Germinal center (tissue), 1 donor: ENCODE measurements around the gene ADGB.
A peak's percentile ranks its signal among the peaks of the same experiment; 100 is the strongest.
"Not testable (repeated sequence)": the region's sequence is repeated elsewhere in the genome, so short reads cannot be mapped to it uniquely, and the experiment has no call there.

Experiments
- DNase-seq: peaks from one replicate; pipeline ENCODE4 v3.0.0; 2012; ENCODE audit warnings: mixed read lengths, low spot score

ADGB gene

DNA sequence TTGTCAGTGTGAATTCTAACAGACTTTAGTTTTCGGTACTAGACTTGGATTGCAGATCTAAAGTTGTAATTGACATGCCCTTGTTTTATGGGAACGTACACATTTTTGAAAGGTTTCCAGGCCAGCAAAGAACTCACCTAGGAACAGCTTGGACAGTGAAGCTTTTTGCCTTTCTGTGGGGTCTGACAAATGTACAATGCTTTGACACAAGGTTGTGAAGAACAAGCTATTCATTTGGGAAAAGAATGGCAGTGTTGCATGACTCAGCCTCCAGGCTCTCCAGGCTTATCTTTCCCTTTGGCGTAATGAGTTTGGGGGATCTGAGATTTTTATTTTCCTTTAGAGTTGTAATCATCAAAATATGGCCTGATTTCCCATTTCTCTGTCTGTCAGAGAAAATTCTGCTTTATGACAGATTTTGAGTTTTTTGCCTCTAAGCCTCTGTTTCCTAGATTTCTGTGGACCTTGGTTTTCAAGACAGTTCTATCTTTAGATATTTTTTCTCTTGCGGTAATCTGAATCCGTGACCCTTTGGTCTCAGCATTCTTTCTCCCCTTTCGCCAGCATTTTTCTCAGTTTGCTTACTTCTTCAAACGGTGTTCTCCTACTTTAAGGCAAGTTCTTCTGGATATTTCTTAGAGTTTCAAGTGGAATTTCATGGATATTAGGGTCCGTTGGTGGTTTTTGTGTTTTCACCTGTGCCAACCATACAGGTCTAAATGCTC, 221.0 kb downstream of the ADGB start:
- no peak for DNase-seq

DNA sequence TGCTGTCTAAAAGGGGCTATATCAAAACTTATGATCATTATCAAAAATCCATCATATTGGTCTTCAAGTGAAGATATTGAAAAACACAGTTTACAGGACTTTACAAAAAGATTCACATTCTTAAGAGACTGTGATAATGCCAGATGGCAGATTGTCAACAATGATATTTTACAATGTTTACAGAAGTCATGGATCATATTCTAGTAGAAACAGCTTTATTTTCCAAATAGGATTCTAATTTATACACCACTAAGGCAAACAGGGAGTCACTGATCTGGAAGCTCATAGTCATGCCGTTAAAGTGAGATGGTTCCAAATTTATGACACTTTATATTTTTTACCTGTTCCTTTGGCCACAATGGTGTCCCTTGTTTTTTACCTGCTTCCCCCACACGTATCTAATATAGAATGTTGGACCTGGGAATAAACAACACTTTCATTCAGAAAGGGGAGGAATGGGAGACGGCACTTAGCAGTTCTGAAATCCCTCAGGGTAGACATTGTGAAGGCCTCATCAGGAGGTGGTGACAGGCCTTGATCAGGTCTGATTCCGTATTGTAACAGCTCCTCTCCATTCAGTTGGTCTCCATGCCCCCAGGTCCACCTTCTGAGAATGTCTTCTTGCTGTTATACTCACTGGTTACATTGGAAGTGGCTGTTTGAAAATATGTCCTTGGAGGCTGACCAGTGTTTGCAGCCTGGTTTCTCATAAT, 228.6 kb downstream of the ADGB start:
- DNase-seq = no peak

DNA sequence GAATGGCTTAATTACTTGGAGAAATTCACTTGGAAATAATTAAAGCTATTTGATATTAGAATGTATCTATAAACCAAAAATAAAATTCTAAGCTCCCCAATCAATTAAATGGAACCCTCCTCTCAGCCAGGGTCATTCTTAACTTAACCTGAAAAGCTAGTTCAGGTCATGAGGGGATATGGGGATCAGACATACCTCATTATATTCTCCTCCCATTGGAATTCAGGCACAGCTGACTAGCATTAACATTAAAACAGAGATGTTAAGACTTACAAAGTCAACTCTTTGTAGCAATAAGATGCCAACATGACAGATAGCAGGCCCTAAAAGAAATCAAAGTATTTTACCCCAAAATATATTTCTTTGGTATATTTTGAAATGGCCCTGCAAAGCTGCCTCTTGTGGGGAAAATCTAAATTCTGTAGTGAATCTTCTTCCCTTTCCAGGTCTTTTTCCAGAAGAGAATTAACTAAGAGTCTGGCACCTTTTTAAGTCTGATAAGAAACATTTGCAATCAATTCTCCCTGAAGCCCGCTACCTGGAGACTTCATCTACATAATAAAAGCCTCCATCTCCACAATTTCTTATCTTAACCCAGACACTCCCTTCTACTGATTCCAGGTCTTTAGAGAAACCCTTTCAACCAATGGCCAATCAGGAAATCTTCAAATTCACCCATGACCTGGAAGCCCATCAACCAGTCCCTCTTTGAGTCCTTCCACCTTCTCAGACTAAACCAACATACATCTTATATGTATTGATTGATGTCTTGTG, 231.2 kb downstream of the ADGB start:
- no peak for DNase-seq

DNA sequence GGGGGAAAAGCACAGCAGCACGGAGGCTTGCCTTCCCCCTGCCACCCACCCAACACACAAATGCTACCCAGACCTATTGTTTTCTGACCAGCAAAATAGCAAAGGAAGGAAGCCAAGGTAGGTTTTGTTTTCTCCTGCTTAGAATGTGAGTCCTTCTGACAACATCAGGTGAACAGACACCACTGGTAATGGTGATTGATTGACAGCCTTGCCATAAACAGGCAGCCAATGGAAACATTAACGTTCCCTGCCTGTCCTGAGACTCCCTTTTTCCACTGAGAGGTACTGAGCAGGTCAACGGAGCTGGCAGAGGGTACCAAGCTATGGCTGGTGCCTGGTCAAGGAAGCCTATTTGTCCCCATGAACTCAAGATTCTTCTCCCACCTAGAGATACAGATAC, 234.4 kb downstream of the ADGB start:
- no peak for DNase-seq

DNA sequence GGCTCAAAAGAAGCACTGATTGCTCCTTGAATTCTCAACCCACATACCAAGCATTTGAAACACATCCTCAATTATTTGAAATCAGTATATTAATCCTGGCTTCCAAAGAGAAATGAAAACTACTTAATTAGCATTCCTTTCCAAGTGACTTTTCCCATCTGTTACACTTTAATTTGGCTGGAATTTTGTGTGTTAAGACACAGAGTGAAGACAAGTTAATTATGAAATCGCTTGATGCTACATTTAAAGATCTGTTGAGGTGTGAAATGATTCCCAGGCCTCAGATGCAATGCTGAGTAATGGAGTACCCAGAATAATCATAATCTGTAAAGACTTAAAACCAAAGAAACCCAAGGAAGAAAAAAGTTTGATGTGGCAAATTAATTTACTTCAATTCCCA, 241.4 kb downstream of the ADGB start:
- no peak for DNase-seq

DNA sequence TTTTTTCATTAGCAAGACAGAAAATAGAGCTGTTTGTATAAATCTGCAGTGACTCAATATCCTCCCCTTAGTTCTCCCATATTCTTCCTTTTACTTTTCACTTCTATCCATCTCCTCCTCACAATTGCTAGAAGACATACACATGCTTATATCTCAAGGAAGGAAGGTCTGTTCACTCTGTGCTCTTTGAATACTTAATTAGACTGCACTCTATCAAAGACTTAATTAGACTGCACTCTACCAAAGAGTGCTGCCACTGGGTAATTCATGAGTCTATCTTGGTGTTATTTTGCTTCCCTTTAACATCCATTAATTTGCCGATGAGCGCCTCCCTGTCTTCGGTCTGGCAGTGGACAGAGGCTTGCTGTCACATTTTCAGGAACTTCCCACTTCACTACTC, 241.9 kb downstream of the ADGB start:
- no peak for DNase-seq

DNA sequence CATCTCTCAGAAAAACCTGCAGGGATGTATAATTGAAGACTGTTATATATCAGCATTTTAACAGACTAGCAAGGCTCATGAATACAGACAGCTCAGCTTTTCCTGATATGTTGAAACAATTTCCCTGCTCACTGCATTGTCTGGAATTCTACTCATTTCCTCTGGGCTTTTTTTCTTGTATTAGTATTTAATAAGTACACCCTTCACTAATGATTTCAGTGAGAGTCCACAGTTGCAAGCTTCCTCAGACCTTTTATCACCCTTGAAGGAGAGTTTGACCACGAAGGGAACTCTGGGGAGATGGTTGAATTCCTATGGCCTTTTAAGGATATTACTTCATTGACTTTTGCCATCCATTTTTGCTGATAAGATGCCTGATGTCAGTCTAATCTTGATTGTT, 248.7 kb downstream of the ADGB start:
- DNase-seq = no peak

DNA sequence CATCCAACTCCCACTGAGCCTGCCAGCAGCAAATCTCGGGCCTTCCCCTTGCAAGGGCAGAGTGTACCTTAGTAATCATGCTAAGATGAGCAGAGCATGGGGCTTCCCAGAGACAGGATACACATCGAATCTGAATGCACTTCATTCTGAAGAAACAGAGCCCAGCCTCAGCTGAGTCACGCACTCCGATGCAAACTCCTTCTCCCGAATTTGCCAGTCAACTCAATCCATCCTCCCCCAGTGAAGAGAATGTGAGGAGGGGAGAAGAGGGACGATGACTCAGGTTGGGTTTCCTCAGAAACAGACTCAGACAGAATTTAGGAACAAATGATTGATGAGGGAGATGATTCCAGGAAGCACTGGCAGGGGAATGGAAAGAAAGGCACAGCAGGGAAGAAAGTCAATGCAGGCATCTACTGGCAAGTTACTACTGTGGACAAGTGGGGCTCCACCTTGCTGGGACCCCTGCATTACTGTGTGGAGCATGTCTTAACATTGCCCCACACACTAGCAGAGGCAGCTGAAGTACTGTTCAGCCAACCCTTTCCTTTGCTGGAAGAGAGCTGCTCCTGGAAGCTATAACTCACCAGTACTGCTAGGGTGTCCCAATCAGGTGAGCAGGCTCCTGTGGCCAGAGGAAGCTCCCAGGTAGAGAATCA, 251.6 kb downstream of the ADGB start:
- no peak for DNase-seq

DNA sequence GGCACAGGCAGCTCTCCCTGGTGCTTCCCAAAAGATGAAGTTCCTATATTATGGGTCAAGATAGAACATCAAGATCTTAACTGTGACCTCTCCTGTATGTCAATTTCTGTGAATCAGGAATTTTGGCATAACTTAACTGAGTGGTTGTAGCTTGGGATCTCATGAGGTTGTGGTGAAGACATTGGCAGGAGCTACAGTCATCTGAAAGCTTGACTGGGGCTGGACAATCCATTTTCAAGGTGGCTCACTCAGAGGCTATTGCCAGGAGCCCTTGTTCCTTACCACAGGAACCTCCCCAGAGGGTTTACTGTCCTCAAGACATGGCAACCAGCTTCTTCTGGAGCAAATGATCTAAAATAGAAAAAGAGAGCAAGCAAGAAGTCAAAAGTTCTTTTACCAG, 252.2 kb downstream of the ADGB start:
- DNase-seq = no peak

DNA sequence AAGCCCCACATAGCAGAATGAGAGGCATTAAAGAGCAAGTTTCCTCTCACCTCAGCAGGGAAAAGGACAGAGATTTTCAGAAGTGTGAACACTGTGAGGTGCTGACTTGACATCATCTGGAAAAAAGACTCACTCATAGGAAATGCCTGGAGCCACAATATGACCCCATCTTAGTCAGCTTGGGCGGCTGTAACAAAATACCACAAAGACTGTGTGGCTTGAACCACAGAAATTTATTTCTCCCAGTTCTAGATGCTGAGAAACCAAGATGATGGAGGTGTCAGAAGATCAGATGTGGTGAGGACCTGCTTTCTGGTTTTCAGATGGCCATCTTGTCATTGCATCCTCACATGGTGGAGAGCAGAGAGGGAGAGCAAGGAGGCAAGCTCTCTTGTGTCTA, 253.1 kb downstream of the ADGB start:
- no peak for DNase-seq

DNA sequence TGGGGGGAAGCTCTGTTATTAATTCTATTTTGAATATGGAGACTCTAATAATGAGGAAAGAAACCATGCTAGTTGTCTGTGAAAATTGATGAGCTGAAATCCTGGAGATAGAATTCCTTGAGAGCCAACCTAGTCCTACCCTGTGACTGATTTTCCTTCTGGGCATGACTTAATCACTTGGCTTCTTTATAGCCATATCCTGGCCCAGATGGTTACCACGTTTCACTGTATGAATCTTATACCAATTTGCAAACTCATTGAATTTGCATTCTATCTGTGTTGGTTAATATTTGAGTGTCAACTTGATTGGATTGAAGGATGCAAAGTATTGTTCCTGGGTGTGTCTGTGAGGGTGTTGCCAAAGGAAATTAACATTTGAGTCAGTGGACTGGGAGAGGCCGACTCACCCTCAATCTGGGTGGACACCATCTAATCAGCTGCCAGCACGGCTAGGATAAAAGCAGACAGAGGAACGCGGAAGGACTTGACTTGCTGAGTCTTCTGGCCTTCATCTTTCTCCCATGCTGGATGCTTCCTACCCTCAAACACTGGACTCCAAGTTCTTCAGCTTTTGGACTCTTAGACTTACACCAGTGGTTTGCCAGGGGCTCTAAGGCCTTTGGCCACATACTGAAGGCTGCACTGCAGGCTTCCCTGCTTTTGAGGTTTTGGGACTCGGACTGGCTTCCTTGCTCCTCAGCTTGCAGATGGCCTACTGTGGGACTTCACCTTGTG, 255.9 kb downstream of the ADGB start:
- DNase-seq = not testable (repeated sequence)

DNA sequence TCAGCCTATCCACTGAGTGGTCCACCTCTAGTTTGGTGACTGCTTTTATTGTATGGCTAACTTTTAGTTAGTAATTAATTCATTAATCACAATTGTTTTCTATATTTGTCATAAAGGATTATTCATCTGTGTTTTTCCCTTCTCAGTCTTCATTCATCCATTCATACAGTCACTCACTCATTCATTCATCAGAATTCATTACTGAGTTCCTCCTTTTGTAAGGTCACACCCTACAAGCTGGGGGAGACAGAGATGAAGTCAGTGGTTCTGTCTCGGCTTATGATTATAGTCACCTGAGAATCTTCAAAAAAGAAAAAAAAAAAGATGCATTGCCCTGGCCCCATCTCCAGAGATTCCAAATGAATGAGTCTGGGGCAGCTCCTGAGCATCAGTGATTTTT, 257.1 kb downstream of the ADGB start:
- no peak for DNase-seq

DNA sequence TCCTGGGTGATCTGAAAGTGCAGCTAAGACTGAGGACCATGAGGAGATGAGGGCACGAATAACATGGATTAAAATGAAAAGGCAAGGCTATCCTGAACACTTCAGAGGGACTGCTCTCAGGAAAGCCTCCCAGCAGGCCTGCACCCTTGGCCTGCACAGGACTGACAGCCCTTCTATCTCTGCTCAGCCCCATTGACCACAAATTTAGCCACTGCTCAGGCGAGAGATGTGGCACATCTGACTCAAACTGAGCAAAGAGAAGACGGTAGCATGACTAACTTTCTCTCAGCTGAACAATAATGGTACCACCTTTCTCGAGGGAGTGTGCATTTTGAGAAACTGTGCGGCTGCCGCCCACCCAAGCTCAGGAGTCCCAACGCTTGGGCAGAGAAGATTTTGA, 257.5 kb downstream of the ADGB start:
- no peak for DNase-seq

DNA sequence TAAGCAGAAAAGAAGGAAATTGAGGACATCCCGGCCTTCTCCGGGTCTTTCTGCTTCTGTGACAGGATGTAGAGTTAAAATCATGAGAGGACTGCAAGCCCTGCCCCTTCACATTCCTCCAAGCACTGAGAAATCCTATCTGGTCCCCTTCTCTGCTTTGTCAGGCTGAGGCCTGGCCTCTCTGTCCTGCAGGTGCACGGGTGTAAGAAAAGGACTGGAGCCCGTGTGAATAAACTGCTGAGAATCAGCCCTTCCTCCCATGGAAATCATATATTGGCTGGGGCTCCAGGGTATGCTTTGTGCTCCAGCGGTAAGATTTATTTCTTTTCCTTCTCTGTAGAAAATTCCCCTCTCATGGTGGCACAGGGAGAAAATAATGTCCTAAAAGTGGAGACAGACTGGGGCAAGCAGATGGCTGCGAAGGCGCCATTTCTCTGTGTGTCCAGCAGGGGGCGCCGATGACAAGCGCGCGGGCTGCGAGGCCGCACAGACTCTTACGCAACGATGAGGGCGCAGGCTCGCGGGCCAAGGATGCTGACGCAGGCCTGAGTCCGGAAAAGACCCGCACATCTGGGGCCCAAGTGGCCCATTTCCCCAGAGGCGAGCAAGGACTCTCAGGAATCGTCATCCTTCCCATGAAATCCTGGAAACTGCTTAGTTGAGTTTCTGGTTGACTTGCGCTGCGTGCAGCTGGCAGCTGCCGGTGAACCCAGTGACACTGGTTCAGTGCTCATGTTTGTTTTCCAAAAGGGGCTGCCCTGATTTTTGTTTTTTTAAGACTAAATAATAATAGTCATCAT, 258.6 kb downstream of the ADGB start:
- peak; percentile 65 for DNase-seq

DNA sequence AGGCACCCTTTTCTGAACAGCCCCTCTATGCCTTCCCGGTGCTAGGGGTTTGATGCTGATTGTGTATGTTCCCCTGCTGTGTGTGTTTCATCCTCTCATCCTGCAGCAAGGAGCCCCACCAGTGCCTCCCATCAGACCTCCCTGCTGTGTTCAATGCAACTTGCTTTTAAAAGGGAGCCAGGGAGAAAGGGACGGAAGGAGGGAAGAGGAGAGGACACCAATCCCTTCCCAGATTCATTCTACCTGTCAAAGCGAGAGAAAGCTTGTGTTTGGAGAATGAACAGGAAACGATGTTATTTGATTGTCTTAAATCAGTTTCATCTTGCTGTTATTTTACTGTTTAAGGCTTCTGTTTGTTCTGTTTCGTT, 259.2 kb downstream of the ADGB start:
- DNase-seq = no peak

DNA sequence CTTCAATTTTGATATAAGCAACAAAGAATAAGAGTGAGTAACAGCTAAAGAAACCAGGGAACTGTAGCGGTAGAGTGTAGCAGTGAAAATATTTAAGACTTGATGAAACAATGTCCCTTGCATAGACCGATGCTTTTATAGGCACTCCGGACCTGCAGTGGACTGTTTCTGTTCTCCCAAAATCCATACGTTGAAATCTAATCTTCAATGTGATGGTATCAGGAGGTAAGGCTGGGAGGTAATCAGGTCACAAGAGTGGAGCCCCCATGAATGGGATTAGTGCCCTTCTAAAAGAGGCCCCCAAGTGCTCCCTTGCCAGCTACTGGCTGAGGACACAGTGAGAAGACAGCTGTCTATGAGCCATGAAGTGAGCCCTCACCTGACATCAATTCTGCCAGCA, 260.4 kb downstream of the ADGB start:
- no peak for DNase-seq

DNA sequence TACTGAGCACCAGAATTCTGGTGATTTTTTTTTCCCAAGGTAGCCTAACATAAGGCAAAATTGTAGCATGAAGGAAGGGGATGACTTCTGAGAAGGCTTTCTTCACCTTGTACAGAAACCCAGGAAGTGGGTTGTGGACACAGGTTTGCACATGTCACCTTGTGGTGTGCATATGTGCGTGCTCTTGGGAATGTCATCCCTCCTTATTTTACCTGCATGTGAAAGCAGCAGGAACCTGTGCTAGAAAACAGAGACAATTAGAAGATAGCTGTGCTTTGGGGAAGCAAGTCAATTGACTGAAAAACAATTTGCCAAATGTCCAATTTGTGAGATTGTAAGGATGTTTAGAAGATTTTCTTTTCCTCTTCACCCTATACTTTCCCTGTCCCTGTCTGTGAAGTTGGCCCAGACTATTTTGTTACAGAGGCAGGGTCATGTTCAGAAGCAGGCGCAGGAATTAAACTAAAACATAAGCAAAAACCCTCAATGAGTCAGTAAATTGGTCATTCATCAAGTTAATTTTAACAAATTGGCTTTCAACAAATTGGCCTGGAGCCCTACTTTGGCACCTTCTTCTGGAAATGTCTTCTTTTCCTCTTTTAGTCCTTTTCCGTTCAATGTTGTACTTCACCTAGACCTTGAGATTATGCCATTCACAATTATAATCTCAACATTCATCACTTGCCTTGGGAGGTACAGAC, 261.2 kb downstream of the ADGB start:
- no peak for DNase-seq

DNA sequence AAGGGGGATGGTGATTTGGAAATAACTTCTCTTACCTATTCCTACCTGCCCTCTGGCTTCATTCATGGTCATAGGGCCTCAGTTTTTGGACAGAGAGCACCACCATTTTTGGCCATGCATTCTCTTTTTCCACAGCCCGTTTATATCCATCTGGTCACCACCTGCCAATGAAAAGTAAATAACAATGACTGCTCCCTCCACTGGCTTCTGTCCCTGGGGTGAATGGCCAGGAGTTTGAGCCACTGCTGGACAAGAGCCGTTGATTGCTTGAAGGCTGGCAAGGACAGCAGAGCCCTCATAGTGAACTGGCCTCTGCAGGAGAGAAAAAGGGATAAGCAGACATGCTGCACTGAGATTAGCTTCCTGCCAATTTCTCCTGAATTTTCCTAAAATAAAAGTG, 261.8 kb downstream of the ADGB start:
- no peak for DNase-seq

DNA sequence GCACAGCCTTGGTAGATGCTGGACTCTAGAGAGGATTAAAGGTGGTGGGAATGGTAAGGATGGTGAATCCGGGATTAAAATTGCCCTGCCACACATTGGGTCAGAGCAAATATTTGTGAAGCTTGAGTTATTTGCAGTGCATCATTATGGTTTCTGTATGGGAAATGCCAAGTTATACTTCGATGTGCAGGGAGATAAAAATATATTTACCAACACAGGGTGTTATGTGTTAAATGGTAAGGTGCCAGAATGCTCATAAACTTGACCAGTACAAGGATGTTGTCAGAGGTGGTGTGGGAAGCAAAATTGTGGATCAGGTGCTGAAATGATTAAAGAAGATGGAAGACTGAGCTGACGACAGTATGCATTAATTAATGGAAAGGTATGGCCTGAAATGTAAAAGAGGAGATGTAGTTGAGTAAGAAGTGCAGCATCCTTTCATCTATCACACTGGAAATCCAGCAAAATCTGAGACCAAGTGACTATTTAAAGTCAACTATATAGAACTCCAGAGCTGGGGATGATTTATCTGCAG, 262.3 kb downstream of the ADGB start:
- no peak for DNase-seq

DNA sequence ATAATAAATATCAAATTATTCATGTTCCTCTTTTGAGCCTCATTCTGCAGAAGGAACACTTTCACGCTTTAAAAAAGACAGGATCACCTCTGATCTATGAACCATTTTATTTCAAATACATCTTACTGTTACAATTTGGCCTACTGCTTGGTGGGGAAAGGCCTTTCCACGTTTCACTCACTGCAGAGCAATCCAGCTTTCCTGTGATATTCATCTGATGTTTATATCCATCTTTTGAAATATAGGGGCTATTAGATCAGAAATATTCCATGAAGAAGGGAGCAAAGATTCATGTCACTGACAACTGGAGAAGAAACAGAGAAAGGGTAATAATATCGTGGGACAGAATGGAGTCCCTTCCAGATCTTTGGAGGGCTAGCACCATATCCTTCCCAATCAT, 262.9 kb downstream of the ADGB start:
- no peak for DNase-seq
